GM18507 (cell line): ENCODE results near the gene HOXC9.

Experiments used
- DNase-seq: peaks from one replicate; pipeline ENCODE4 v3.0.0; 2011; ENCODE audit warnings: low read depth; ENCODE audit not compliant: insufficient read length; ENCODE audit errors: extremely low spot score
- FAIRE-seq: peaks from 2 replicates; lab custom pipeline; 2011; peaks lifted over from hg19 to GRCh38; lab: Jason Lieb, UNC

Gene HOXC9

GRCh38 chr12:53961025-53961761 is 38.8 kb upstream of the HOXC9 start:
- no peak for DNase-seq
- no peak for FAIRE-seq

- DNase-seq (no peak), FAIRE-seq (no peak)
These were observed 37.0 kb upstream of the HOXC9 start for GRCh38 chr12:53963005-53963404.

- DNase-seq: no peak
- FAIRE-seq: no peak
These were observed 36.3 kb upstream of the HOXC9 start for GRCh38 chr12:53963434-53964314.

- DNase-seq: no peak
- FAIRE-seq: no peak
These were observed 35.6 kb upstream of the HOXC9 start for GRCh38 chr12:53964315-53964713.

- DNase-seq: no peak
- FAIRE-seq: no peak
These were observed 34.5 kb upstream of the HOXC9 start for GRCh38 chr12:53965281-53966084.

GRCh38 chr12:53966085-53966384 is 33.9 kb upstream of the HOXC9 start:
- FAIRE-seq (no peak), DNase-seq (no peak)

- FAIRE-seq: no peak
- DNase-seq: no peak
These were observed 33.4 kb upstream of the HOXC9 start for GRCh38 chr12:53966385-53967133.

- FAIRE-seq (no peak), DNase-seq (no peak)
These were observed 32.5 kb upstream of the HOXC9 start for GRCh38 chr12:53967421-53967925.

GRCh38 chr12:53968214-53969127 is 31.5 kb upstream of the HOXC9 start:
- FAIRE-seq: no peak
- no peak for DNase-seq

GRCh38 chr12:53969588-53970259 is 30.2 kb upstream of the HOXC9 start:
- no peak for FAIRE-seq

GRCh38 chr12:53970451-53970850 is 29.5 kb upstream of the HOXC9 start:
- FAIRE-seq (no peak), DNase-seq (no peak)

More at GRCh38 chr12:53969588-53970259, 30.2 kb upstream of the HOXC9 start:
- no peak for DNase-seq

GRCh38 chr12:53971129-53971528 is 28.8 kb upstream of the HOXC9 start:
- no peak for DNase-seq
- no peak for FAIRE-seq

- no peak for FAIRE-seq
- DNase-seq: no peak
These were observed 28.3 kb upstream of the HOXC9 start for GRCh38 chr12:53971686-53972085.

- no peak for FAIRE-seq
- no peak for DNase-seq
These were observed 27.7 kb upstream of the HOXC9 start for GRCh38 chr12:53972152-53972702.

- FAIRE-seq: no peak
- DNase-seq: no peak
These were observed 27.2 kb upstream of the HOXC9 start, which contains the start of gene HOXC11 for GRCh38 chr12:53972722-53973235. TSS of gene HOXC11 (plus strand) at chr12:53973126. CDS start at chr12:53973242, 116 bp downstream.

GRCh38 chr12:53973236-53974042 is 26.5 kb upstream of the HOXC9 start:
- FAIRE-seq (no peak), DNase-seq (no peak)
